Smooth muscle cell (in vitro differentiated cells): ENCODE measurements around the gene SF3B5. TPM values are rescaled to one million over a fixed set of nuclear protein-coding genes. Genes with fewer than 3 reads are reported as not detected.
"Not testable (repeated sequence)": the region's sequence is repeated elsewhere in the genome, so short reads cannot be mapped to it uniquely, and the experiment has no call there.

Source experiments
- DNase-seq: peaks from one replicate; lab custom pipeline; 2025; ENCODE audit not compliant: unreplicated experiment; lab: John Stamatoyannopoulos, UW
- H2AFZ ChIP-seq: fragments of 200-600 bp; sonication (generic); 2 replicates; pipeline ENCODE4 v1.6.0; 2016; ENCODE audit warnings: antibody characterized with exemption, low read depth, mild to moderate bottlenecking
- H3F3A ChIP-seq: fragments of 200-600 bp; sonication (generic); 2 replicates; pipeline ENCODE4 v1.6.0; 2017; ENCODE audit warnings: antibody characterized with exemption, low read depth
- H3K27ac ChIP-seq: fragments of 200-600 bp; sonication (generic); 2 replicates; pipeline ENCODE4 v1.5.1; 2016; ENCODE audit warnings: low read depth, mild to moderate bottlenecking
- H3K27me3 ChIP-seq: fragments of 200-600 bp; sonication (generic); 2 replicates; pipeline ENCODE4 v1.6.1; 2016; ENCODE audit warnings: low read depth, mild to moderate bottlenecking
- H3K36me3 ChIP-seq: fragments of 200-600 bp; sonication (generic); 2 replicates; pipeline ENCODE4 v1.5.1; 2016; ENCODE audit warnings: low read depth
- H3K4me1 ChIP-seq: fragments of 200-600 bp; sonication (generic); 2 replicates; pipeline ENCODE4 v1.5.1; 2016; ENCODE audit warnings: low read depth
- H3K4me2 ChIP-seq: fragments of 200-600 bp; sonication (generic); 2 replicates; pipeline ENCODE4 v1.6.0; 2016; ENCODE audit warnings: mild to moderate bottlenecking
- H3K4me3 ChIP-seq: fragments of 200-600 bp; sonication (generic); 2 replicates; pipeline ENCODE4 v1.5.1; 2016; ENCODE audit warnings: mild to moderate bottlenecking
- H3K79me2 ChIP-seq: fragments of 200-600 bp; sonication (generic); 2 replicates; pipeline ENCODE4 v1.6.0; 2016; ENCODE audit warnings: low read depth, mild to moderate bottlenecking
- H3K9ac ChIP-seq: fragments of 200-600 bp; sonication (generic); 2 replicates; pipeline ENCODE4 v1.6.0; 2016; ENCODE audit warnings: low read depth
- H3K9me3 ChIP-seq: fragments of 200-600 bp; sonication (generic); replicated peaks from 2 replicates; pipeline ENCODE4 v1.5.1; 2016; ENCODE audit warnings: low read depth
- H4K20me1 ChIP-seq: fragments of 200-600 bp; sonication (generic); 2 replicates; pipeline ENCODE4 v1.6.0; 2016; ENCODE audit warnings: low read depth
- CTCF ChIP-seq: fragments of 200-600 bp; sonication (generic); IDR thresholded peaks from 2 replicates; pipeline ENCODE4 v1.5.1; 2017; ENCODE audit warnings: borderline replicate concordance, mild to moderate bottlenecking, antibody characterized with exemption; ENCODE audit not compliant: insufficient read depth, poor library complexity, severe bottlenecking
- WGBS: methylation state at CpG from one replicate; pipeline ENCODE4 v1.1.7; 2016; ENCODE audit warnings: low lambda C conversion rate; 5-methylcytosine and 5-hydroxymethylcytosine counted together
- polyA plus RNA-seq: library from polyadenylated mRNA; unstranded; fragments of >200 nt; fragmentation: Nextera tagmentation; extraction: Ambion mirVana; gene quantifications from 2 replicates; pipeline ENCODE4 v1.2.1, GENCODE V29; 2016
- total RNA-seq: library from RNA; depleted of rRNA; stranded (reverse); fragments of >200 nt; gene quantifications from 2 replicates; pipeline ENCODE4 v1.2.3, GENCODE V29; 2014

SF3B5 gene
- total and polyA plus RNA-seq, 2 experiments from 2014 or later: 156 to 189 TPM

GRCh38 chr6:144134737-144135136 lies 39.4 kb upstream of the SF3B5 start:
- peaks cover 4% of the 10 kb centered on the region for H3K27me3 ChIP-seq
- H3K4me1 ChIP-seq: no peaks in the 10 kb centered on the region
- no peak overlapping the region for H3K4me3 ChIP-seq
- H4K20me1 ChIP-seq: no peaks in the 10 kb centered on the region
- no peak overlapping the region for H2AFZ ChIP-seq
- H3K36me3 ChIP-seq: no peaks in the 10 kb centered on the region
- no peak overlapping the region for H3K27ac ChIP-seq
- no peaks in the 10 kb centered on the region for H3F3A ChIP-seq
- DNase-seq: no peak
- no peaks in the 10 kb centered on the region for H3K79me2 ChIP-seq
- TF ChIP-seq CTCF: no peak
- no peak overlapping the region for H3K9ac ChIP-seq
- 81% methylated on average over 2 of the region's 2 CpGs for WGBS
- H3K9me3 ChIP-seq: no peaks in the 10 kb centered on the region
- H3K4me2 ChIP-seq: no peak overlapping the region

- Histone ChIP-seq H3K4me2 (no peak overlapping the region), H3K9ac (no peak overlapping the region), H3K36me3 (no peaks in the 10 kb centered on the region), H3K27me3 (peaks cover 4% of the 10 kb centered on the region), H3K9me3 (no peaks in the 10 kb centered on the region), H3K27ac (no peak overlapping the region), H2AFZ (no peak overlapping the region), H3K4me3 (no peak overlapping the region), H3K79me2 (no peaks in the 10 kb centered on the region), H4K20me1 (no peaks in the 10 kb centered on the region), H3F3A (no peaks in the 10 kb centered on the region), H3K4me1 (no peaks in the 10 kb centered on the region)
- 97% methylated on average over 2 of the region's 2 CpGs for WGBS
- no peak for DNase-seq
- TF ChIP-seq CTCF: no peak
Measured at GRCh38 chr6:144134176-144134575, 38.8 kb upstream of the SF3B5 start.

GRCh38 chr6:144133225-144133821 lies 38.0 kb upstream of the SF3B5 start:
- Histone ChIP-seq H2AFZ (no peak overlapping the region), H3K9ac (no peak overlapping the region), H3K36me3 (no peaks in the 10 kb centered on the region), H4K20me1 (no peaks in the 10 kb centered on the region), H3K4me3 (no peak overlapping the region), H3K79me2 (no peaks in the 10 kb centered on the region), H3K27ac (no peak overlapping the region), H3K9me3 (no peaks in the 10 kb centered on the region), H3K27me3 (peaks cover 4% of the 10 kb centered on the region), H3K4me2 (no peak overlapping the region), H3K4me1 (no peaks in the 10 kb centered on the region), H3F3A (no peaks in the 10 kb centered on the region)
- DNase-seq: no peak
- 86% methylated on average over 5 of the region's 5 CpGs for WGBS
- TF ChIP-seq CTCF: no peak

- H3K4me2 ChIP-seq, H3K9ac ChIP-seq, DNase-seq, H3K27me3 ChIP-seq, H3K4me3 ChIP-seq, H3K36me3 ChIP-seq, H3K27ac ChIP-seq, H3F3A ChIP-seq, H4K20me1 ChIP-seq, H3K79me2 ChIP-seq, H3K9me3 ChIP-seq, H2AFZ ChIP-seq, H3K4me1 ChIP-seq: not testable (repeated sequence)
Measured at GRCh38 chr6:144132167-144132690, 36.9 kb upstream of the SF3B5 start.
